HG02885 (cell line): ENCODE data around the gene G6PC1.
"Not testable (repeated sequence)": the region's sequence is repeated elsewhere in the genome, so short reads cannot be mapped to it uniquely, and the experiment has no call there.

Experiments used
- ATAC-seq: cut with Tn5 transposase; IDR thresholded peaks from one replicate; pipeline ENCODE4 v1.9.1; 2021; ENCODE audit warnings: mild to moderate bottlenecking; ENCODE audit not compliant: unreplicated experiment, poor library complexity

The G6PC1 gene

GRCh38 chr17:42900460-42901331 lies at the start of gene G6PC1:
TSS of gene G6PC1 (plus strand) at chr17:42900799. CDS start at chr17:42900877, 78 bp downstream.
- ATAC-seq, result no peak

DNA sequence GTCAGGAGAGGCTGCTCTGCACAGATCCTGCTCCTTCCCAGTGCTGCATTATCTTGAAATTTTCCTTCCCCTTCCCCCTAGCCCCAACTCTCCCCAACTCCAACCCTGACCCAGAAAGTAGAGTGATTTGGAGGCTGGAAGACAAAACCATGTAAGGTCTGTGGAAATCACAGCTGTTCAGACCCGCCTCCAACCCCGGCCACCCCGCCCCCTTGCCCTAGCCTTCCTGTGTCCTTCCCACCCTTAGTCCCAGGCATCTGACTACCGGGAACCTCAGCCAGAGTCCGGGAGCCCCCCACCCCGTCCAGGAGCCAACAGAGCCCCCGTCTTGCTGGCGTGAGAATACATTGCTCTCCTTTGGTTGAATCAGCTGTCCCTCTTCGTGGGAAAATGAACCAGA lies 49.6 kb upstream of the G6PC1 start, which contains the start of gene AOC3:
Gene AOC3, plus strand, starts transcription at position 246 of the 400 bp plus-strand sequence. Its CDS starts 145 bp downstream, at position 391.
- no peak for ATAC-seq

DNA sequence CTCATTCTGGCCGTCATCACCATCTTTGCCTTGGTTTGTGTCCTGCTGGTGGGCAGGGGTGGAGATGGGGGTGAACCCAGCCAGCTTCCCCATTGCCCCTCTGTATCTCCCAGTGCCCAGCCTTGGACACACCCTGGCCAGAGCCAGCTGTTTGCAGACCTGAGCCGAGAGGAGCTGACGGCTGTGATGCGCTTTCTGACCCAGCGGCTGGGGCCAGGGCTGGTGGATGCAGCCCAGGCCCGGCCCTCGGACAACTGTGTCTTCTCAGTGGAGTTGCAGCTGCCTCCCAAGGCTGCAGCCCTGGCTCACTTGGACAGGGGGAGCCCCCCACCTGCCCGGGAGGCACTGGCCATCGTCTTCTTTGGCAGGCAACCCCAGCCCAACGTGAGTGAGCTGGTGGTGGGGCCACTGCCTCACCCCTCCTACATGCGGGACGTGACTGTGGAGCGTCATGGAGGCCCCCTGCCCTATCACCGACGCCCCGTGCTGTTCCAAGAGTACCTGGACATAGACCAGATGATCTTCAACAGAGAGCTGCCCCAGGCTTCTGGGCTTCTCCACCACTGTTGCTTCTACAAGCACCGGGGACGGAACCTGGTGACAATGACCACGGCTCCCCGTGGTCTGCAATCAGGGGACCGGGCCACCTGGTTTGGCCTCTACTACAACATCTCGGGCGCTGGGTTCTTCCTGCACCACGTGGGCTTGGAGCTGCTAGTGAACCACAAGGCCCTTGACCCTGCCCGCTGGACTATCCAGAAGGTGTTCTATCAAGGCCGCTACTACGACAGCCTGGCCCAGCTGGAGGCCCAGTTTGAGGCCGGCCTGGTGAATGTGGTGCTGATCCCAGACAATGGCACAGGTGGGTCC lies 49.0 kb upstream of the G6PC1 start:
- not testable (repeated sequence) for ATAC-seq

DNA sequence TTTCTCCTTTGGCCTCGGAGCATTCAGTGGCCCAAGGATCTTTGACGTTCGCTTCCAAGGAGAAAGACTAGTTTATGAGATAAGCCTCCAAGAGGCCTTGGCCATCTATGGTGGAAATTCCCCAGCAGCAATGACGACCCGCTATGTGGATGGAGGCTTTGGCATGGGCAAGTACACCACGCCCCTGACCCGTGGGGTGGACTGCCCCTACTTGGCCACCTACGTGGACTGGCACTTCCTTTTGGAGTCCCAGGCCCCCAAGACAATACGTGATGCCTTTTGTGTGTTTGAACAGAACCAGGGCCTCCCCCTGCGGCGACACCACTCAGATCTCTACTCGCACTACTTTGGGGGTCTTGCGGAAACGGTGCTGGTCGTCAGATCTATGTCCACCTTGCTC lies 48.2 kb upstream of the G6PC1 start:
- no peak for ATAC-seq

GRCh38 chr17:42853004-42853403 lies 47.6 kb upstream of the G6PC1 start:
- ATAC-seq, result no peak

- no peak for ATAC-seq
These were observed 47.0 kb upstream of the G6PC1 start for GRCh38 chr17:42853597-42853967.

DNA sequence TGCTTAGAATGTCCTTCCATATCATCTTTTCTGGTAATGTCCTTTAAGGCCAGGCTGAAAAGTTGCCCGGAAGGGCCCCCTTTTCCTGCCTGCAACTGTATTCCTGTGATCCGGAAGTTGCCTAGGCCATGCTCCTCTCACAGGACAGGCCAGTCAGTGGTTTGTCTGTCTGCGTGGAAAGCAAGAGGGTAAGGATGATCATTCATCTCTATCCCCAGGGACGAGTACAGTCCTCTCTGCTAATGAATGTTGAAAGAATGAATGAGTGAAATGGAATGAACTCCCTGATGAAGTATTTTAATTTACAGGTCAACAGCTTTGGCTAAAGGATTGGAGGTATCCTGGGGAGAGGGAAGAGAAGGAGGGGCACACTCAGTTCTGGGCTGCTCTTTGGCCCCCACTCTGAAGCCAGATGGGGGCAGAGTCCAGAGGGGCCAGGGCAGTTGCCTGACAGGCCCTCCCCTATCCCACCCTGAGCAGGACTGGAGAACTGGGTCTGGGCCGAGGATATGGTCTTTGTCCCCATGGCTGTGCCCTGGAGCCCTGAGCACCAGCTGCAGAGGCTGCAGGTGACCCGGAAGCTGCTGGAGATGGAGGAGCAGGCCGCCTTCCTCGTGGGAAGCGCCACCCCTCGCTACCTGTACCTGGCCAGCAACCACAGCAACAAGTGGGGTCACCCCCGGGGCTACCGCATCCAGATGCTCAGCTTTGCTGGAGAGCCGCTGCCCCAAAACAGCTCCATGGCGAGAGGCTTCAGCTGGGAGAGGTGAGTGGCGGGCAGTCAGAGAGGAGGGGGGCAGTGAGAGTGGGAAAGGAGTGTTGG lies 46.4 kb upstream of the G6PC1 start:
- no peak for ATAC-seq

DNA sequence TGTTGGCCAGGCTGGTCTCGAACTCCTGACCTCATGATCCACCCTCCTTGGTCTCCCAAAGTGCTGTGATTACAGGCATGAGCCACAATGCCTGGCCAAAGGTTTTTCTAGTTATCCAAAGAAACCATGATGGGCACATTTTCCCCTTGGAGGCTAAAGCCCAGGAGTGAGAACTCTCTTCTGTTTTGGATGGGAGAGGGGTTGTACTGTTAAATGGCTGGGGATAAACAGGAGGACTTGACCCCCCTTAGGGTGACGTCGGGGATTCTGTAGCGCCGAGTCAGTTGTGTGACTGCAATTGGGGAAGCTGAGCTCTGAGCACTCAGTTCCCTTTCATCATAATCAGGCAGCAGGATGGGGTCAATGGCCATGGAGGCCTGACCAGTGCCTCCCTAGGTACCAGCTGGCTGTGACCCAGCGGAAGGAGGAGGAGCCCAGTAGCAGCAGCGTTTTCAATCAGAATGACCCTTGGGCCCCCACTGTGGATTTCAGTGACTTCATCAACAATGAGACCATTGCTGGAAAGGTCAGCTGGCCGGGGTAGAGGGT lies 45.5 kb upstream of the G6PC1 start:
- no peak for ATAC-seq

- ATAC-seq, result not testable (repeated sequence)
These were observed 44.5 kb upstream of the G6PC1 start for GRCh38 chr17:42856093-42856492.

DNA sequence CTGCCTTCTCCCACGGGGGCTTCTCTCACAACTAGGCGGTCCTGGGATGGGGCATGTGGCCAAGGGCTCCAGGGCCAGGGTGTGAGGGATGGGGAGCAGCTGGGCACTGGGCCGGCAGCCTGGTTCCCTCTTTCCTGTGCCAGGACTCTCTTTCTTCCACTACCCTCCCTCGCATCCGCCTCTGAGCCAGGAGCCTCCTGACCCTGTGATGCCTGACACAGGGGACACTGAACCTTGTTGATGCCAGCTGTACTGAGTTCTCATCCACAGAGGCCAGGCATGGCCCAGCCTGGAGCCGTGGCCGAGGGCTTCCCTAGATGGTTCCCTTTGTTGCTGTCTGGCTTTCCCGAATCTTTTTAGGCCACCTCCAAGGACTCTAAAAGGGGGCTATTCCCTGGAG lies 44.1 kb upstream of the G6PC1 start:
- not testable (repeated sequence) for ATAC-seq

GRCh38 chr17:42857389-42857788 lies 43.2 kb upstream of the G6PC1 start:
- no peak for ATAC-seq

DNA sequence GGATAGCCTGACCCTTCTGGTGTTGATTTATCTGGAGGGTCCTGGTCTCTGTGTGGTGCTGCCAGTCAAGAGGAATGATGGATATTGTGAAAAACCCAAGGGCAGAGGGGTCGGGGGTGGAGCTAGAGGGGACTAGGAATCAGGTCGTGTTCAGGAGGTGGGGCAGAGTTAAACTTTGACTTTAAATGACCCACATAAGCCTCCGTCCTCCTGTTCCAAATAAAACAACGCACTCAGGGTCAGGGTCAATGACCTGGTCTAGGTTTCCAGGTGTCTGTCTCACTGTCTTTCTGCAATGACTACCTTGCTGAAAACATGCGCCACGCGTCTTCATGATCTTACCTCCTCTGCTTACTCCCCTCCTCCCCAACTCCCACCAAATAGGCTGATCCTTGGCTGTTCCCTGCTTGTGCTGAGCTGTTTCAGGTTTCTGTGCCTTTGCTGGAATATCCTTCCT lies 34.9 kb upstream of the G6PC1 start:
- no peak for ATAC-seq

GRCh38 chr17:42866216-42866615 lies 34.4 kb upstream of the G6PC1 start:
- ATAC-seq, result no peak

- no peak for ATAC-seq
These were observed 33.7 kb upstream of the G6PC1 start for GRCh38 chr17:42866631-42867575.

DNA sequence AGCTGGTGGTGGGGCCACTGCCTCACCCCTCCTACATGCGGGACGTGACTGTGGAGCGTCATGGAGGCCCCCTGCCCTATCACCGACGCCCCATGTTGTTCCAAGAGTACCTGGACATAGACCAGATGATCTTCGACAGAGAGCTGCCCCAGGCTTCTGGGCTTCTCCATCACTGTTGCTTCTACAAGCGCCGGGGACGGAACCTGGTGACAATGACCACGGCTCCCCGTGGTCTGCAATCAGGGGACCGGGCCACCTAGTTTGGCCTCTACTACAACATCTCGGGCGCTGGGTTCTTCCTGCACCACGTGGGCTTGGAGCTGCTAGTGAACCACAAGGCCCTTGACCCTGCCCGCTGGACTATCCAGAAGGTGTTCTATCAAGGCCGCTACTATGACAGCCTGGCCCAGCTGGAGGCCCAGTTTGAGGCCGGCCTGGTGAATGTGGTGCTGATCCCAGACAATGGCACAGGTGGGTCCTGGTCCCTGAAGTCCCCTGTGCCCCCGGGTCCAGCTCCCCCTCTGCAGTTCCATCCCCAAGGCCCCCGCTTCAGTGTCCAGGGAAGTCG lies 32.8 kb upstream of the G6PC1 start:
- ATAC-seq, result not testable (repeated sequence)

DNA sequence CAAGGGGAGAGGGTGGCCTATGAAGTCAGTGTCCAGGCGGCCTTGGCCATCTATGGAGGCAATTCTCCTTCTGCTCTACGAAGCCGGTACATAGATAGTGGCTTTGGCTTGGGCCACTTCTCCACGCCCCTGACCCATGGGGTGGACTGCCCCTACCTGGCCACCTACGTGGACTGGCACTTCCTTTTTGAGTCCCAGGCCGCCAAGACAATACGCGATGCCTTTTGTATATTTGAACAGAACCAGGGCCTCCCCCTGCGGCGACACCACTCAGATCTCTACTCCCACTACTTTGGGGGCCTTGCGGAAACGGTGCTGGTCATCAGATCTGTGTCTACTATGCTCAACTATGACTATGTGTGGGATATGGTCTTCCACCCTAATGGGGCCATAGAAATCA lies 32.3 kb upstream of the G6PC1 start:
- no peak for ATAC-seq

- no peak for ATAC-seq
These were observed 29.0 kb upstream of the G6PC1 start for GRCh38 chr17:42871647-42872046.

GRCh38 chr17:42872251-42872965 lies 28.2 kb upstream of the G6PC1 start:
- ATAC-seq, result no peak
